A375 (cell line): Measurements from ENCODE around the gene MSH5. TPM values are rescaled to one million over a fixed set of nuclear protein-coding genes. Genes with fewer than 3 reads are reported as not detected.

Experiments used
- total RNA-seq: library from RNA; depleted of rRNA; stranded (reverse); fragments of >200 nt; shearing (Covaris generic); gene quantifications from 2 replicates; pipeline ENCODE4 v1.2.3, GENCODE V29; 2014; rRNA removed

The MSH5 gene
- 14.9 and 36.7 TPM in 2 replicates for total RNA-seq

GRCh38 chr6:31739639-31740396, at the start of gene MSH5:
Gene MSH5, plus strand, starts transcription at chr6:31740005. Its CDS starts 462 bp downstream, at chr6:31740467.

GRCh38 chr6:31702819-31703716, 36.7 kb upstream of the MSH5 start, which contains the start of gene ABHD16A:
Gene ABHD16A, minus strand, starts transcription at chr6:31703324. Its CDS starts 43 bp downstream, at chr6:31703281.

GRCh38 chr6:31706599-31706998, 33.2 kb upstream of the MSH5 start, which contains the start of gene LY6G6F:
Gene LY6G6F, plus strand, starts transcription at chr6:31706866. Its CDS starts 41 bp downstream, at chr6:31706907.

GRCh38 chr6:31715022-31715958, 24.5 kb upstream of the MSH5 start, which contains the start of gene LY6G6D:
Gene LY6G6D, plus strand, starts transcription at chr6:31715348. Its CDS starts 8 bp downstream, at chr6:31715356.

GRCh38 chr6:31721351-31722020, 18.3 kb upstream of the MSH5 start, which contains the start of gene LY6G6C:
Gene LY6G6C, minus strand, starts transcription at chr6:31721746. Its CDS starts 67 bp downstream, at chr6:31721679.

GRCh38 chr6:31723245-31723979, 16.4 kb upstream of the MSH5 start, which contains the start of gene MPIG6B:
Gene MPIG6B, plus strand, starts transcription at chr6:31723373. Its CDS starts 11 bp downstream, at chr6:31723384.

GRCh38 chr6:31728767-31729514, 10.9 kb upstream of the MSH5 start, which contains the start of gene DDAH2:
Gene DDAH2, minus strand, starts transcription at chr6:31729299. Its CDS starts 138 bp downstream, at chr6:31729161.

GRCh38 chr6:31736021-31736767, 3.6 kb upstream of the MSH5 start, which contains the start of gene CLIC1:
Gene CLIC1, minus strand, starts transcription at chr6:31736530. Its CDS starts 230 bp downstream, at chr6:31736300.

GRCh38 chr6:31762356-31762755, 22.6 kb downstream of the MSH5 start, which contains the start of gene SAPCD1:
Gene SAPCD1, plus strand, starts transcription at chr6:31762656. Its CDS starts 399 bp downstream, at chr6:31763055.

GRCh38 chr6:31776989-31777666, 37.3 kb downstream of the MSH5 start, which contains the start of gene VWA7:
Gene VWA7, minus strand, starts transcription at chr6:31777328. Its CDS starts 549 bp downstream, at chr6:31776779.

GRCh38 chr6:31795616-31796298, 56.0 kb downstream of the MSH5 start, which contains the start of gene VARS1:
Gene VARS1, minus strand, starts transcription at chr6:31795752. Its CDS starts 535 bp downstream, at chr6:31795217.

GRCh38 chr6:31806470-31807272, 66.9 kb downstream of the MSH5 start, which contains the start of gene LSM2:
Gene LSM2, minus strand, starts transcription at chr6:31806966. Its CDS starts 209 bp downstream, at chr6:31806757.

